Measurements from ENCODE around the gene PPP2R3A.

PPP2R3A gene

GRCh38 chr3:136044980-136045745 is 79.6 kb downstream of the PPP2R3A start:
- Histone ChIP-seq H3K4me2 (ENCODE audit: low read depth, low read length) (no peak overlapping the region), H3K4me3 (ENCODE audit: low read length) (no peak overlapping the region), H4K20me1 (ENCODE audit: insufficient read depth, low read length) (no peaks in the 10 kb centered on the region), H3K27ac (ENCODE audit: low read length) (no peak overlapping the region), H3K9me2 (replicated peaks; ENCODE audit: insufficient read depth, low read length) (no peaks in the 10 kb centered on the region), H3K36me3 (replicated peaks; ENCODE audit: insufficient read depth, low read length) (no peaks in the 10 kb centered on the region), H3K27me3 (replicated peaks; ENCODE audit: insufficient read depth, low read length) (no peaks in the 10 kb centered on the region), H3K4me1 (ENCODE audit: low read length) (no peaks in the 10 kb centered on the region), H2AFZ (ENCODE audit: low read length) (no peak overlapping the region), H3K9ac (ENCODE audit: low read length) (no peak overlapping the region), H3F3A (ENCODE audit: insufficient read depth, low read length) (no peaks in the 10 kb centered on the region), H3K9me3 (replicated peaks; ENCODE audit: insufficient read depth, low read length) (no peaks in the 10 kb centered on the region), H3K79me2 (ENCODE audit: low read length) (no peaks in the 10 kb centered on the region)
- TF ChIP-seq EZH2phosphoT487 (IDR thresholded peaks at IDR 0.05; ENCODE audit: low read length) (no peak), EZH2 (optimal IDR thresholded peaks at IDR 0.05; ENCODE audit: low read depth, low read length) (no peak), CTCF (IDR thresholded peaks at IDR 0.05; ENCODE audit: low read length) (no peak)
- DNase-seq = no peak

GRCh38 chr3:136048068-136048467 is 82.5 kb downstream of the PPP2R3A start:
- no peak for DNase-seq
- H3K9ac ChIP-seq (ENCODE audit: low read length) = no peak overlapping the region
- no peaks in the 10 kb centered on the region for H3K9me2 ChIP-seq (replicated peaks; ENCODE audit: insufficient read depth, low read length)
- H3F3A ChIP-seq (ENCODE audit: insufficient read depth, low read length) = no peaks in the 10 kb centered on the region
- no peaks in the 10 kb centered on the region for H3K9me3 ChIP-seq (replicated peaks; ENCODE audit: insufficient read depth, low read length)
- no peak overlapping the region for H3K4me3 ChIP-seq (ENCODE audit: low read length)
- H3K4me2 ChIP-seq (ENCODE audit: low read depth, low read length) = no peak overlapping the region
- H3K79me2 ChIP-seq (ENCODE audit: low read length) = no peaks in the 10 kb centered on the region
- no peaks in the 10 kb centered on the region for H3K36me3 ChIP-seq (replicated peaks; ENCODE audit: insufficient read depth, low read length)
- no peaks in the 10 kb centered on the region for H3K27me3 ChIP-seq (replicated peaks; ENCODE audit: insufficient read depth, low read length)
- H4K20me1 ChIP-seq (ENCODE audit: insufficient read depth, low read length) = no peaks in the 10 kb centered on the region
- no peak for TF ChIP-seq EZH2phosphoT487 (IDR thresholded peaks at IDR 0.05; ENCODE audit: low read length)
- no peak for TF ChIP-seq CTCF (IDR thresholded peaks at IDR 0.05; ENCODE audit: low read length)
- no peak for TF ChIP-seq EZH2 (optimal IDR thresholded peaks at IDR 0.05; ENCODE audit: low read depth, low read length)
- H2AFZ ChIP-seq (ENCODE audit: low read length) = no peak overlapping the region
- no peak overlapping the region for H3K27ac ChIP-seq (ENCODE audit: low read length)
- no peaks in the 10 kb centered on the region for H3K4me1 ChIP-seq (ENCODE audit: low read length)

- Histone ChIP-seq H3K4me2 (ENCODE audit: low read depth, low read length) (no peak overlapping the region), H3K4me1 (ENCODE audit: low read length) (no peaks in the 10 kb centered on the region), H3F3A (ENCODE audit: insufficient read depth, low read length) (no peaks in the 10 kb centered on the region), H3K27me3 (replicated peaks; ENCODE audit: insufficient read depth, low read length) (no peaks in the 10 kb centered on the region), H2AFZ (ENCODE audit: low read length) (no peak overlapping the region), H3K36me3 (replicated peaks; ENCODE audit: insufficient read depth, low read length) (no peaks in the 10 kb centered on the region), H3K4me3 (ENCODE audit: low read length) (no peak overlapping the region), H4K20me1 (ENCODE audit: insufficient read depth, low read length) (no peaks in the 10 kb centered on the region), H3K9ac (ENCODE audit: low read length) (no peak overlapping the region), H3K27ac (ENCODE audit: low read length) (no peak overlapping the region), H3K9me2 (replicated peaks; ENCODE audit: insufficient read depth, low read length) (no peaks in the 10 kb centered on the region), H3K9me3 (replicated peaks; ENCODE audit: insufficient read depth, low read length) (no peaks in the 10 kb centered on the region), H3K79me2 (ENCODE audit: low read length) (no peaks in the 10 kb centered on the region)
- no peak for DNase-seq
- TF ChIP-seq EZH2 (optimal IDR thresholded peaks at IDR 0.05; ENCODE audit: low read depth, low read length) (no peak), EZH2phosphoT487 (IDR thresholded peaks at IDR 0.05; ENCODE audit: low read length) (no peak), CTCF (IDR thresholded peaks at IDR 0.05; ENCODE audit: low read length) (no peak)
These were observed 84.7 kb downstream of the PPP2R3A start for GRCh38 chr3:136050250-136050649.
